T-helper 1 cell (primary cell): ENCODE measurements around the gene DLG2.

Source experiments
- DNase-seq, 5 donors: peaks; one replicate each; pipeline ENCODE4 v3.0.0-alpha.2; 2012 to 2020

Gene DLG2

GRCh38 chr11:85541683-85542082, 85.5 kb downstream of the DLG2 start:
- no peak for DNase-seq

- no peak for DNase-seq
Observed at GRCh38 chr11:85540635-85541205, 86.4 kb downstream of the DLG2 start.

- DNase-seq, result no peak
Observed at GRCh38 chr11:85540181-85540580, 87.0 kb downstream of the DLG2 start.

- DNase-seq, result no peak
Observed at GRCh38 chr11:85539740-85540139, 87.4 kb downstream of the DLG2 start.

- DNase-seq, result no peak
Observed at GRCh38 chr11:85539029-85539689, 88.0 kb downstream of the DLG2 start.

- DNase-seq, result no peak
Observed at GRCh38 chr11:85536438-85536837, 90.7 kb downstream of the DLG2 start.

GRCh38 chr11:85534806-85535205, 92.3 kb downstream of the DLG2 start:
- DNase-seq, result no peak

- no peak for DNase-seq
Observed at GRCh38 chr11:85531191-85531897, 95.8 kb downstream of the DLG2 start.

- no peak for DNase-seq
Observed at GRCh38 chr11:85530634-85531033, 96.5 kb downstream of the DLG2 start.

- no peak for DNase-seq
Observed at GRCh38 chr11:85526564-85526963, 100.6 kb downstream of the DLG2 start.

- no peak for DNase-seq
Observed at GRCh38 chr11:85525686-85526085, 101.5 kb downstream of the DLG2 start.

- no peak for DNase-seq
Observed at GRCh38 chr11:85517272-85517671, 109.9 kb downstream of the DLG2 start.

GRCh38 chr11:85495918-85496317, 131.2 kb downstream of the DLG2 start:
- no peak for DNase-seq

- DNase-seq, result no peak
Observed at GRCh38 chr11:85494396-85494795, 132.7 kb downstream of the DLG2 start.

- DNase-seq, result no peak
Observed at GRCh38 chr11:85485902-85486301, 141.2 kb downstream of the DLG2 start.

- no peak for DNase-seq
Observed at GRCh38 chr11:85483861-85484260, 143.3 kb downstream of the DLG2 start.

- no peak for DNase-seq
Observed at GRCh38 chr11:85481862-85482261, 145.3 kb downstream of the DLG2 start.

GRCh38 chr11:85475660-85476517, 151.3 kb downstream of the DLG2 start:
- DNase-seq, result no peak

GRCh38 chr11:85472953-85473352, 154.2 kb downstream of the DLG2 start:
- DNase-seq, result no peak

GRCh38 chr11:85464283-85464682, 162.9 kb downstream of the DLG2 start:
- no peak for DNase-seq

GRCh38 chr11:85459304-85459703, 167.8 kb downstream of the DLG2 start:
- DNase-seq, result no peak

- DNase-seq, result no peak
Observed at GRCh38 chr11:85444479-85444878, 182.7 kb downstream of the DLG2 start.

- DNase-seq, result no peak
Observed at GRCh38 chr11:85440273-85440672, 186.9 kb downstream of the DLG2 start.
